GM18517 (cell line): Measurements from ENCODE around the gene RIPOR3.
A peak's percentile ranks its signal among the peaks of the same experiment; 100 is the strongest.

Source experiments
- ATAC-seq: cut with Tn5 transposase; IDR thresholded peaks from one replicate; pipeline ENCODE4 v1.9.1; 2021; ENCODE audit warnings: mild to moderate bottlenecking, moderate library complexity; ENCODE audit not compliant: unreplicated experiment

The RIPOR3 gene, protein sequence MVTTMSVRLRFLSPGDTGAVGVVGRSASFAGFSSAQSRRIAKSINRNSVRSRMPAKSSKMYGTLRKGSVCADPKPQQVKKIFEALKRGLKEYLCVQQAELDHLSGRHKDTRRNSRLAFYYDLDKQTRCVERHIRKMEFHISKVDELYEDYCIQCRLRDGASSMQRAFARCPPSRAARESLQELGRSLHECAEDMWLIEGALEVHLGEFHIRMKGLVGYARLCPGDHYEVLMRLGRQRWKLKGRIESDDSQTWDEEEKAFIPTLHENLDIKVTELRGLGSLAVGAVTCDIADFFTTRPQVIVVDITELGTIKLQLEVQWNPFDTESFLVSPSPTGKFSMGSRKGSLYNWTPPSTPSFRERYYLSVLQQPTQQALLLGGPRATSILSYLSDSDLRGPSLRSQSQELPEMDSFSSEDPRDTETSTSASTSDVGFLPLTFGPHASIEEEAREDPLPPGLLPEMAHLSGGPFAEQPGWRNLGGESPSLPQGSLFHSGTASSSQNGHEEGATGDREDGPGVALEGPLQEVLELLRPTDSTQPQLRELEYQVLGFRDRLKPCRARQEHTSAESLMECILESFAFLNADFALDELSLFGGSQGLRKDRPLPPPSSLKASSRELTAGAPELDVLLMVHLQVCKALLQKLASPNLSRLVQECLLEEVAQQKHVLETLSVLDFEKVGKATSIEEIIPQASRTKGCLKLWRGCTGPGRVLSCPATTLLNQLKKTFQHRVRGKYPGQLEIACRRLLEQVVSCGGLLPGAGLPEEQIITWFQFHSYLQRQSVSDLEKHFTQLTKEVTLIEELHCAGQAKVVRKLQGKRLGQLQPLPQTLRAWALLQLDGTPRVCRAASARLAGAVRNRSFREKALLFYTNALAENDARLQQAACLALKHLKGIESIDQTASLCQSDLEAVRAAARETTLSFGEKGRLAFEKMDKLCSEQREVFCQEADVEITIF

GRCh38 chr20:50690650-50691572 lies at the start of gene RIPOR3:
Gene RIPOR3 (minus strand): TSS chr20:50691542. CDS start chr20:50691128, 414 bp downstream.
- ATAC-seq, result no peak

- ATAC-seq, result no peak
Measured at GRCh38 chr20:50737352-50737751, 46.0 kb upstream of the RIPOR3 start.

- no peak for ATAC-seq
Measured at GRCh38 chr20:50735813-50736212, 44.5 kb upstream of the RIPOR3 start.

- ATAC-seq, result no peak
Measured at GRCh38 chr20:50734730-50735679, 43.7 kb upstream of the RIPOR3 start.

- no peak for ATAC-seq
Measured at GRCh38 chr20:50733644-50734349, 42.5 kb upstream of the RIPOR3 start.

DNA sequence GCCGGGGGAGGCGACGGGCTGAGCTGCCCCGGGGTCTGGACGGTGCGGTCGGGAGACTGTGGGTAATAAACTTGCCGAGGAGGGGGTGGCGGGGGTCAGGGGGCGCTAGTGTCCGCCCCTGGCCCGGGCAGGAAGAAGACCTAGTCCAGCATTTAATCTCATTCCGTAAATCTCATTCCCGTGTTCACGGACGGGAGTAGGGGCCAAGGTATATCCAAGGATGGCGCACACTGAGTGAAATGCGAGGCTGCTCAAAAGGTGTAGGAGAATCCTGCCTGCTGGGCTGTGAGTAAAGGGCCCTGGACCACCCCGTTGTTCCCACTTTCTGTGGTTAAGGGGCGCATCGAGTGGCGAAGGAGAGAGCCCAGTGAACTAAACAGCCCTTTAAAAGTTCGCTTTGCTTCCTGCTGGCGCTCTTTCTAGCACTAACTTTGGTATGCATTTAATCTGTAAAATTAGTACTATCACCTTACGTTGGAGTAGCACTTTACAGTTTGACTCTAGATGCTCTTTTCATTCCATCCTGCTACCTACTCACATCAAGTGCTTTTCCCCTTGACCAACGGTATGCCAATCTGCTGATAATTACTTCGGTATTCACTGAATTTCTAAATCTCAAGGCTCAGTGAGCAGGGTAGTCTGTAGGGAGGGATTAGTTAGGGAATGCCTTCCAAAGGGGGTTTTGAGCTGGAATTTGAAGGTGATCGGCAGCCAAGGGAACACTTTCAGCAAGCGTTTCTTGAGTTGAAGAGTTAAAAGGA lies 40.8 kb upstream of the RIPOR3 start:
- no peak for ATAC-seq

- peak; percentile 88 for ATAC-seq
Measured at GRCh38 chr20:50731055-50731929, 40.0 kb upstream of the RIPOR3 start, which contains the start of gene PARD6B. Gene PARD6B (plus strand): TSS chr20:50731580. CDS start chr20:50731787, 207 bp downstream.

DNA sequence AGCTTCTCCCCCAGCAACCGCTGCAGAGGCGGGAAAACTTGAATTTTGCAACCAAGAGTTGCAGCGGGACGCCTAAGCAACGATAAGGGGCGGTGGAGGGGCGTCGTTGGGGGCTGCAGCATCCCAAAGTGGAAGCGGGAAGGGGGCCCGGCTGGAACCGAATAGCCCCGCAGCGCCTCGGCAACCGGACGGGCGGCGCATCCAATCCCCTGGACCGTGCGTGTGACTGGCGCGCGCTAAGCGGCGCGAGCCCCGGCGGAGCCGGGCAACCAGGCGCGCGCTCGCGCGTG lies 39.4 kb upstream of the RIPOR3 start:
- no peak for ATAC-seq

- no peak for ATAC-seq
Measured at GRCh38 chr20:50729901-50730764, 38.8 kb upstream of the RIPOR3 start.

DNA sequence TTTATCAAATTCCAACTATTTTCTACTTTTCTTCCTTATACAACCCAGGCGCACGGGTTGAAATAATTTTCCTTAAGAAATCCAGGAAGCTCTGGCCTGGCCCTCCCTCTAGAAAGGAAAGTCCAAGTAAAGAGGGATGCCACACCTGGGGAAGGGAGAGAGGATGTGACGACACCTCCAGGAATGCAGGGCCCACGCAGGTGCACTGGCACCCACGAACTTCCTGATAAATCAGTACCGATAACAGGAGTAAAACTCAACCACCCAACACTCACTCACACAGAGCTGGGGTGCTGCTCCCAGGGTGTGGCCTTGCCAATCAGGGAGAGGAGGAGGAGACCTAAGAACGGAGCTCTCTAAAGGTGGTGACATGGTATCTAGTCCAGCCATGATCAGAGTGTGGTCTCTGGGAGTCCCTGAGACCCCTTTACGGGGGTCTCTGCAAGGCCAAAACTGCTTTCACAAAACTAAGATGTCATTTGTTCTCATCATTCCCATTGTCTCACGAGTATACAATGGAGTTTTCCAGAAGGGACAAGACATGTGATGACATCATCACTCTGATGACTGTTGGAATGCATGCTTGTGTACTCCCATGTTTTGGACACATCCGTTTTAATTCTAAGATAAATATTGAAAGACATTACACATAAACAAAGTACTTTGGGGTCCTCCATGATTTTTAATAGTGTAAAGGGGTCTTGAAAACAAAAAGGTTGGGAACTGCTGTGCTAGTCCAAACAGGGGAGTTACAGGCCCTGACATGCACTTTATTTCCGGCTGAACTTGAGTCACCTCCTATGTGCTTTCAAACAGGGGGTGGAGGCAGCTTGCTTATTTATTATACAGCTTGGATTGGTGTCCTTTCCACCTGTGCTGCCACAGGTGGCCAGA lies 37.9 kb upstream of the RIPOR3 start:
- no peak for ATAC-seq

GRCh38 chr20:50728486-50728980 lies 37.2 kb upstream of the RIPOR3 start:
- ATAC-seq, result no peak

DNA sequence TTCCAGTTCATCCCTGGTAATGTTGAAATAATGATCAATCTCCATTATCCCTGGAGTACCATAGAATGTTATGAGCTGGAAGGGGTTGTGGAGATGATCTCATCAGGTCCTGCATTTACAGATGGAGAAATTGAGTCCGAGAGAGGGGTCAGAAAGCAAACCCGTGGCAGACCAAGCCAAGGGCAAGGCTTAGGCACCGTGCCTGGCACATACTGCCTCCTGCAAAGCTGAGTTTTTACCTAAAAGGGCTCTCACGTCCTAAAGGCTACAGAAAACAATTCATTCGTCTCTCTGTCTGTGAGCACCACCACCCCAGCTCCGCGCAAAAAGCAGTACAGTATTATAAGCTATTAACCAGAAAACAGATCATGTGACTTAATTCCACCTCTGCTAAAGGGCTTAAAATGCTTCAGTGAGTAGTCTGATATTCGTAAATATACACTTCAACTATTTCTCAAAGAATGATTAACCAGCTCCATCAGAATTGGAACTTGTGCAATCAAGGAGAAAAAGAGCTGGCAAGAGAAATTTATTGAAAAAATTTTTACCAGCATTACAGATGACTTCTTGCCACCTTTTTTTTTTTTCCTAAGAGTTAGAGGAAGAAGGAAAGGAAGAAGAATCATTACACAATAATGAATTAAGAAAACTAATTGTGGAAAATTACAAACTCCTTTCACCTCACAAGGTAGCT lies 36.6 kb upstream of the RIPOR3 start:
- no peak for ATAC-seq

GRCh38 chr20:50726955-50727791 lies 35.8 kb upstream of the RIPOR3 start:
- ATAC-seq, result no peak

DNA sequence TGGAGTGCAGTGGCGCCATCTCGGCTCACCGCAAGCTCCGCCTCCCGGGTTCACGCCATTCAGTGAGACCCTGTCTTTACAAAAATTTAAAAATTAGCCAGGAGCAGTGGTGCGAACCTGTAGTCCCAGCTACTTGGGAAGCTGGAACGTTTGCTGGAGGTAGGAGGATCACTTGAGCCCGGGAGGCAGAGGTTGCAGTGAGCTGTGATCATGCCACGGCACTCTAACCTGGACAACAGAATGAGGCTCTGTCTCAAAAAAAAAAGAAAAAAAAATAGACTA lies 34.3 kb upstream of the RIPOR3 start:
- no peak for ATAC-seq
